Activated T-cell treated with anti-CD3 and anti-CD28 coated beads, Interleukin-2, amount 50 U/mL, for 4 hours (primary cell): ENCODE measurements around the gene ITGBL1. TPM values are rescaled to one million over a fixed set of nuclear protein-coding genes. Genes with fewer than 3 reads are reported as not detected.

Experiments
- ATAC-seq, 2 donors: fragments of 200-7000 bp; cut with Tn5 transposase; one replicate each; pipeline ENCODE4 v1.10.0; 2021
- DNase-seq: peaks from one replicate; pipeline ENCODE4 v3.0.0-alpha.2; 2020
- H3K27me3 Mint-ChIP-seq: one replicate; pipeline ENCODE4 v1.8.0; 2021; ENCODE audit warnings: low read depth, mixed read lengths
- H3K36me3 Mint-ChIP-seq: one replicate; pipeline ENCODE4 v1.8.0; 2022; ENCODE audit warnings: mixed read lengths; ENCODE audit not compliant: insufficient read depth
- H3K4me1 Mint-ChIP-seq: one replicate; pipeline ENCODE4 v1.8.0; 2021; ENCODE audit warnings: low read depth, mixed read lengths
- H3K4me3 Mint-ChIP-seq: one replicate; pipeline ENCODE4 v1.8.0; 2021; ENCODE audit warnings: mild to moderate bottlenecking, moderate library complexity, mixed read lengths
- H3K9me3 Mint-ChIP-seq: one replicate; pipeline ENCODE4 v1.8.0; 2021; ENCODE audit warnings: mixed read lengths
- total RNA-seq, 3 donors: library from RNA; stranded (reverse); gene quantifications; one replicate each; pipeline ENCODE4 v1.2.1, GENCODE V29; 2021

Gene ITGBL1
- total RNA-seq, 3 donors from 2014 or later = 0.11 TPM; not detected in 2

DNA sequence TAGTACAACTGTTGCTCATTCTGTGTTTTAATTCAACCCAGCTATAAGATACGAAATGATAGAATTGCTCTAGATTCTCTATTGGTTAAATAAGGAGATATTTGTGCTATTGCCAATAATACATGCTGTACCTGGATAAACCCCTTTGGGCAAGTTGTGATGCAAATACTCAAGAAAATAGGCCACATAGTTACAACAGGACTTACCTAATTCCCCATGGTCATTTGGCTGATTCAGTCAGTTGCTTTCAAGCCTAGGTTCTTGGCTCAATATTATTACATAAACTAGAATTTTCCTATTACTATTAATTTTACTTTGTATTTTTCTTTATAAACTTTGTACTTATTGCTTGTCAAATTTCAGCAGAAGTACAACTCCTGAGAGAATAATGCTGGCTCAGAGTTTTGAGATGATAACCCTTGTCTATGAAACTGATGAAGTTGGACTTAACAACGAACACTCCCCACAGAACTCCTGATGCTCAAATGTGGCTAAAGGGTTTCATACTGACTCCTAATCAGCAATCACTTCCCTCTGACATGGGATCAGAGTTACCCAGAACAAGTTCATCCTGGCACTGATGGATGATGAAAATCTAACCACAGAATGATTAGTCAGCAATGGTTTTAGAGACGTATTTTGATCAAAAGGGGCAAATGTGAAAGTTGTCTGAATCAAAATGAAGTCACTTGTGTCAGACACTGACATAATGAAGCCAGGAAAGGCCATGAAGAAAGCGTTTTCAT is 221.1 kb downstream of the ITGBL1 start:
- no peak overlapping the region for H3K4me3 Mint-ChIP-seq
- H3K27me3 Mint-ChIP-seq = peaks cover 3% of the 10 kb centered on the region
- ATAC-seq (no peak), DNase-seq (no peak)
- no peaks in the 10 kb centered on the region for H3K4me1 Mint-ChIP-seq
- H3K9me3 Mint-ChIP-seq = peaks cover 4% of the 10 kb centered on the region
- no peaks in the 10 kb centered on the region for H3K36me3 Mint-ChIP-seq

GRCh38 chr13:101681834-101682233 is 229.4 kb downstream of the ITGBL1 start:
- ATAC-seq (no peak), DNase-seq (no peak)
- Mint-ChIP-seq H3K4me1 (no peaks in the 10 kb centered on the region), H3K36me3 (no peaks in the 10 kb centered on the region), H3K9me3 (no peaks in the 10 kb centered on the region), H3K27me3 (peaks cover 14% of the 10 kb centered on the region), H3K4me3 (no peak overlapping the region)

DNA sequence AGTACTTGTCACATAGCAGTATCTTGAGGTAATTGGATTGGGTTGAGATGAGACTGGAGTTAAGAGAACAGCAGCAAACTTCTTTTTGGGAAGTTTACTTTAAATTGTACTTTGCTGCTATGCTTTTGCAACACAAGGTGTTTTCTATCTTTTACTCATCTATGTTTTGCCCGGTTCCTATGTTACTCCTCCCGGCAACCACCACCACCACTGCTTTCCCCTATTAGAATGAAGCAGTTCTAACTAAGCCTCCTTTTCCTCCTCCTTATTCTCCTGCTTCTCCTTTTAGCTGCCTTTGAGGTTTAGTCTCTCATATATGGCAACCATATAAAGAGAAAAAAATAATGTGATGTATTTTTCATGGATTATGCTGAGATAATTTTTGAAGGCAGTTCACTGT is 233.5 kb downstream of the ITGBL1 start:
- DNase-seq (no peak), ATAC-seq (no peak)
- Mint-ChIP-seq H3K36me3 (no peaks in the 10 kb centered on the region), H3K4me3 (no peak overlapping the region), H3K9me3 (no peaks in the 10 kb centered on the region), H3K27me3 (peaks cover 26% of the 10 kb centered on the region), H3K4me1 (no peaks in the 10 kb centered on the region)

DNA sequence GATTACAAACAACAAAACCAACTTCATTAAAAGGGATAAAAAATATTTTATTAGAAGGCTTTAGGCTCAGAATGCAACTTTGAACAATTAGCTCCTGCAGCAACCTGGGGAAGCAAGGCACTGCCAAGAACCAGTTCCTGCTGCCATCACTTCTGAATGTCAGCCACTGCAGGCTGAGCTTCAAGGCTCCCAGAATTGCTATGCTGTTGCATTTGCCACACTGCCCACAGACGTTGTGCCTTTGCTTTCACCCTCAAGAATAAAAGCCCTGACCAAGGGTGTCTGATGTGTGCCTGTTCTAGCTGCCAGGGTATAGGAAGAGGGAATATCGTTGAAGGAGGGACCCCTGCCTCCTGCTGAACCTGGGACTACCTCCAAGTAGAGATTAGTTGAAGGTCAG is 238.4 kb downstream of the ITGBL1 start:
- Mint-ChIP-seq H3K36me3 (no peaks in the 10 kb centered on the region), H3K4me1 (no peaks in the 10 kb centered on the region), H3K9me3 (no peaks in the 10 kb centered on the region), H3K27me3 (peaks cover 18% of the 10 kb centered on the region), H3K4me3 (no peak overlapping the region)
- no peak for ATAC-seq
- DNase-seq = no peak

DNA sequence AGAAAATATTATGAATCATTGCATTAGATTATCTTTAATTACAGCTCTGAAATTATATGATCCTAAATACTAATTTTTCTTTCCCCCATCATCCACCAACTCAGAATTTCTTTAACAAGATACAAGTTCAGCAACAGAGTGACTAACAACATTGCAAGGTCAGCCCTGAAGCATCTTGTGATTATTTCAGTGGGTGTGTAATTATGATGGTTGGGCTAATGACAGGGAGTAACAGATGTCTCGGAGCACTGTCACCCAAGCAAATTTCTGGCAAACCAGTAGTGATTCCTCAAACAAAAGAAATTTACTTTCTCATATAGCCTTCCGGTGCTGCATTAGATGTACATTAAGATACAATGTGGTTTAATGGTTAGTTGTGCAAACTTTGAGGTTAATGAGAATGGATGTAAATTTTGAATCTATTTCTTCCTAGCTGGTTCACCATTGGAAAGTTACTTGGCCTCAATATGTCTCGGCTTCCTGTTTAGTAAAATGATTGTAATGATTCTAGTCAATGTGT is 238.9 kb downstream of the ITGBL1 start:
- H3K9me3 Mint-ChIP-seq = no peaks in the 10 kb centered on the region
- H3K36me3 Mint-ChIP-seq = no peaks in the 10 kb centered on the region
- no peaks in the 10 kb centered on the region for H3K4me1 Mint-ChIP-seq
- no peak for ATAC-seq
- peaks cover 18% of the 10 kb centered on the region for H3K27me3 Mint-ChIP-seq
- DNase-seq = no peak
- H3K4me3 Mint-ChIP-seq = no peak overlapping the region

DNA sequence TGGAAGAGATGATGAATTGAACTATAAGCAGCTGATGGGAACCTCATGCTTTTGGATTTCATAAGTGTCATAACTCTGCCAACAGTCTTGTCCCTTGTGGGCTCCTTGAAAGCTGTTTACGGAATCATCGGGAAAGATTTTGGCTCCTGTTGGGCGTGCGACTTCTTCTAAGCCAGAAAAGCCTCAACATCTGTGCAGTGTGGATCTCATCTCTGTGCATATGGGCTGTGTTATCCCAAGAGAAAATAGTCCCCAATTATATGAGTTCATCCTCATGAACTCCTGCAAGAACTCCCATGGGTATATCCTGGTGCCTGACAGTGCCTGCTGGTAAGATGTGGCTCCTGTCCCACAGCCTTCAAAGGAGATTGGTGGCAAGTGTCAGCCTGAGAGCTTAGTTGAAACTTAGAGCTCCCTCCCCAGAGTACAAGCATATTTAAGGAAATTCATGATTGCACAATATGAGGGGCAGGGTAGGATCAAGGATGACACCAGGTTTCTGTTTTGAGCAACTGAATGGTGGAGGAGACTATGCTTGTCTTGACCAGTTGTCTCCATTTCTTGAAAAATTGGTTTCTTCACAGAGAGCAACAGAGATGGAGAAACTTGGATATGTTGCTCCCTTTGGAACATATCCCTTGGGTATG is 243.5 kb downstream of the ITGBL1 start:
- Mint-ChIP-seq H3K9me3 (no peaks in the 10 kb centered on the region), H3K4me1 (no peaks in the 10 kb centered on the region), H3K4me3 (no peak overlapping the region), H3K27me3 (peaks cover 5% of the 10 kb centered on the region), H3K36me3 (no peaks in the 10 kb centered on the region)
- DNase-seq (no peak), ATAC-seq (no peak)

DNA sequence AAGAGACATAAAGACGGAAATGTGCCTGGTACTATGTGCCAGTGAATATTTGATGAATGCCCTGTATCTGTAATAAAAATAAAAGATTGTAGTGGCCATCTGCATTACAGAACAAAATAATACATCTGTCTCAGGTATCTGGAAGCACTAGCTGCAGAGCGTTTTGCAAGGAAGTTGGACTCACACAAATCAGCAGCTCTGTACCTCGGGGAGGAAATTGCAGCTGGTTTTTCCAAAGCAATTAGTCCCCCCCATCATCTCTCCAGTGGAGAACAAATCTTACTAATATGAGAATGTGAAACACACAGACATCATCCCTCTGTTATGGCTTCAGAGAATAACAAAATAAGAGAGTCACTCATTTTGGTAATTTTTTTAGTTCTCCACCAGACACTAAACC is 245.3 kb downstream of the ITGBL1 start:
- no peak for DNase-seq
- no peaks in the 10 kb centered on the region for H3K4me1 Mint-ChIP-seq
- ATAC-seq = no peak

GRCh38 chr13:101698400-101698799 is 245.9 kb downstream of the ITGBL1 start:
- H3K36me3 Mint-ChIP-seq = no peaks in the 10 kb centered on the region
- H3K4me3 Mint-ChIP-seq = no peak overlapping the region
- no peaks in the 10 kb centered on the region for H3K4me1 Mint-ChIP-seq
- DNase-seq = no peak
- no peak for ATAC-seq
- H3K9me3 Mint-ChIP-seq = no peaks in the 10 kb centered on the region
- peaks cover 6% of the 10 kb centered on the region for H3K27me3 Mint-ChIP-seq

More for the DNA sequence above, 245.3 kb downstream of the ITGBL1 start:
- H3K27me3 Mint-ChIP-seq = peaks cover 5% of the 10 kb centered on the region
- H3K9me3 Mint-ChIP-seq = no peaks in the 10 kb centered on the region
- no peaks in the 10 kb centered on the region for H3K36me3 Mint-ChIP-seq
- H3K4me3 Mint-ChIP-seq = no peak overlapping the region

GRCh38 chr13:101700598-101700997 is 248.1 kb downstream of the ITGBL1 start:
- Mint-ChIP-seq H3K4me1 (no peaks in the 10 kb centered on the region), H3K4me3 (no peak overlapping the region), H3K27me3 (peaks cover 8% of the 10 kb centered on the region), H3K9me3 (no peaks in the 10 kb centered on the region), H3K36me3 (no peaks in the 10 kb centered on the region)
- DNase-seq (no peak), ATAC-seq (no peak)

- Mint-ChIP-seq H3K4me3 (no peak overlapping the region), H3K27me3 (peaks cover 8% of the 10 kb centered on the region), H3K4me1 (peaks cover 7% of the 10 kb centered on the region), H3K9me3 (no peaks in the 10 kb centered on the region), H3K36me3 (no peaks in the 10 kb centered on the region)
- DNase-seq (no peak), ATAC-seq (no peak)
These were observed 250.6 kb downstream of the ITGBL1 start for GRCh38 chr13:101703081-101703480.

DNA sequence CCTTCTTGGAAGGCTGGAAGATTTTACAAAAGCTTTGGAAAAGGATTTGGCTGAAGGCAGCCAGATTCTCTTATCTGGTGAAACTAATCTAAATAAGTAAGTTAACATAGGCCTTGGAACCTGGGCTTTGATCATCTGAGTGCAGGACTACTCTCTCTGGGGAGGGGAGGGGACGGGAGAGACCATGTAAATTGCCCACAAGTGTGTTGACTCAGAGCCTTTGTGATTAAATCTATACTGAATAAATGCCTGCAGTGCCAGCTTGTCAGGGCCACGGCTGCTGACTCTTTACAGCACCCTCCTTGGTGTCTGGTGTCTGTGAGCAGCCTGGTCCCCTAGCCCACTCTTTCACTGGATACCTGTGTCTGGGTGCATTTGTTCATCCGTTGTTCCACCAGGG is 251.4 kb downstream of the ITGBL1 start:
- ATAC-seq (no peak), DNase-seq (no peak)
- no peaks in the 10 kb centered on the region for H3K9me3 Mint-ChIP-seq
- peaks cover 8% of the 10 kb centered on the region for H3K27me3 Mint-ChIP-seq
- no peak overlapping the region for H3K4me3 Mint-ChIP-seq
- H3K36me3 Mint-ChIP-seq = no peaks in the 10 kb centered on the region
- peaks cover 7% of the 10 kb centered on the region for H3K4me1 Mint-ChIP-seq

DNA sequence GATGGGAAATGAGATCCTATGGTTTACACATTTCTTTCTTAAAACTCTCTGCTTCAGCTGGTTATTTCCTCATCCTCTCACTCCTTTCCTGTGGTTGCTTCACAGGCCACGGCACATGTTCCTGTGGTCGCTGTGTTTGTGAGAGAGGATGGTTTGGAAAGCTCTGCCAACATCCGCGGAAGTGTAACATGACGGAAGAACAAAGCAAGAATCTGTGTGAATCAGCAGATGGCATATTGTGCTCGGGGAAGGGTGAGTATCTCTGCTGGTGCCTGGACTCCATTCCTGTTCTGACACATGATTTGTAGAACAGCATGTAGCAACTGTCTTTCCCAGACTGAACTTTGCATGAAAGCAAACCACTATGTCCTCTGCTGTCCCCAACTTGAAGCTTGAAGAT is 254.2 kb downstream of the ITGBL1 start:
- ATAC-seq (peak in 1 of 2 donors; percentile 43), DNase-seq (no peak)

GRCh38 chr13:101707659-101708058 is 255.2 kb downstream of the ITGBL1 start:
- Mint-ChIP-seq H3K36me3 (no peaks in the 10 kb centered on the region), H3K9me3 (no peaks in the 10 kb centered on the region)

More for the DNA sequence above, 254.2 kb downstream of the ITGBL1 start:
- Mint-ChIP-seq H3K27me3 (peaks cover 2% of the 10 kb centered on the region), H3K36me3 (no peaks in the 10 kb centered on the region), H3K4me3 (no peak overlapping the region), H3K4me1 (peaks cover 7% of the 10 kb centered on the region), H3K9me3 (no peaks in the 10 kb centered on the region)

GRCh38 chr13:101708115-101708514 is 255.6 kb downstream of the ITGBL1 start:
- Mint-ChIP-seq H3K4me1 (peaks cover 7% of the 10 kb centered on the region), H3K27me3 (peaks cover 2% of the 10 kb centered on the region), H3K9me3 (no peaks in the 10 kb centered on the region), H3K4me3 (no peak overlapping the region), H3K36me3 (no peaks in the 10 kb centered on the region)
- DNase-seq (no peak), ATAC-seq (no peak)

More at GRCh38 chr13:101707659-101708058, 255.2 kb downstream of the ITGBL1 start:
- Mint-ChIP-seq H3K4me1 (peaks cover 7% of the 10 kb centered on the region), H3K27me3 (peaks cover 2% of the 10 kb centered on the region), H3K4me3 (no peak overlapping the region)
- DNase-seq (no peak), ATAC-seq (no peak)

DNA sequence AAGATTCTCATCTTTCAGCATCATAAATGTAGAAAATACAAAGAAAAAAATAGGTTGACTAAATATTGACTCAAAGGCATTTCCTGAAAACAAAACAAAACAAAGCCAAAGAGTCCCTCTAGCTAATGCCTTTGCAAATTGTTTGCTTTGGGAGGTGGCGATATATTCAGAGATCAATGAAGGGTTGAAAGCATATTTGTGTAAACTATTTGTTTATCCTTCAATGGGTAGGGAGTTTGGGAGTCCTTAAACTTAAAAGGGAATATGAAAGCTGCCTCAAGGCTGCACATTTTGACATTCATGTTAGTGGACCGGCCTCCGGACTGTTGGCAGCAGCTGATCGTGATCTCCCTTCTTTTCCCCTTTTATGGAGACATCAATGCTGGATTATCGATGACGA is 257.5 kb downstream of the ITGBL1 start:
- H3K4me3 Mint-ChIP-seq = no peak overlapping the region
- H3K4me1 Mint-ChIP-seq = peaks cover 7% of the 10 kb centered on the region
- H3K36me3 Mint-ChIP-seq = no peaks in the 10 kb centered on the region
- ATAC-seq (no peak), DNase-seq (no peak)
- H3K27me3 Mint-ChIP-seq = no peaks in the 10 kb centered on the region
- no peaks in the 10 kb centered on the region for H3K9me3 Mint-ChIP-seq
